SW480 (cell line): ENCODE data around the gene CRNN.

Experiments used
- DNase-seq: peaks from one replicate; pipeline ENCODE4 v3.0.0-alpha.2; 2016; ENCODE audit warnings: low spot score

Gene CRNN

GRCh38 chr1:152419917-152420316 is 5.9 kb upstream of the CRNN start:
- no peak for DNase-seq

GRCh38 chr1:152415454-152416227 is 1.6 kb upstream of the CRNN start:
- no peak for DNase-seq

GRCh38 chr1:152412756-152413155 is 1.3 kb downstream of the CRNN start:
- DNase-seq, result no peak

GRCh38 chr1:152411134-152411533 is 2.9 kb downstream of the CRNN start:
- no peak for DNase-seq

GRCh38 chr1:152410599-152410998 is 3.5 kb downstream of the CRNN start:
- no peak for DNase-seq

- DNase-seq, result no peak
Observed at GRCh38 chr1:152410028-152410427, 4.0 kb downstream of the CRNN start.

- no peak for DNase-seq
Observed at GRCh38 chr1:152408664-152409063, 5.4 kb downstream of the CRNN start.

GRCh38 chr1:152398812-152399698 is 15.0 kb downstream of the CRNN start:
- DNase-seq, result peak; percentile 61

- no peak for DNase-seq
Observed at GRCh38 chr1:152397474-152397873, 16.6 kb downstream of the CRNN start.

GRCh38 chr1:152394151-152394550 is 19.9 kb downstream of the CRNN start:
- DNase-seq, result no peak

GRCh38 chr1:152392909-152393308 is 21.2 kb downstream of the CRNN start:
- DNase-seq, result peak; percentile 89

- no peak for DNase-seq
Observed at GRCh38 chr1:152388889-152389288, 25.2 kb downstream of the CRNN start.

- DNase-seq, result no peak
Observed at GRCh38 chr1:152386940-152387339, 27.1 kb downstream of the CRNN start.

GRCh38 chr1:152380932-152381331 is 33.1 kb downstream of the CRNN start:
- DNase-seq, result no peak

- no peak for DNase-seq
Observed at GRCh38 chr1:152374451-152374850, 39.6 kb downstream of the CRNN start.

- DNase-seq, result no peak
Observed at GRCh38 chr1:152372672-152373071, 41.4 kb downstream of the CRNN start.

GRCh38 chr1:152367436-152367835 is 46.6 kb downstream of the CRNN start:
- DNase-seq, result no peak

- no peak for DNase-seq
Observed at GRCh38 chr1:152359906-152360305, 54.2 kb downstream of the CRNN start, which contains the start of gene FLG2. Gene FLG2 (minus strand): TSS chr1:152360006. CDS start chr1:152358884, 1,122 bp downstream.
